ENCODE measurements around the gene MB.
A peak's percentile ranks its signal among the peaks of the same experiment; 100 is the strongest.

Gene MB

GRCh38 chr22:35610741-35611140, 6.4 kb downstream of the MB start:
- Histone ChIP-seq H3K4me1 (ENCODE audit: control insufficient read depth, insufficient read depth, low read length) (no peaks in the 10 kb centered on the region), H3K27ac (ENCODE audit: extremely low read depth, low read depth, low read length) (no peak overlapping the region), H3K9me3 (ENCODE audit: control insufficient read depth, insufficient read depth, low read depth, low read length) (no peaks in the 10 kb centered on the region), H3K36me3 (ENCODE audit: control insufficient read depth in 2 of 2, insufficient read depth in 1 of 2, low read length in 2 of 2) (no peaks in the 10 kb centered on the region), H3K4me3 (ENCODE audit: low read depth, low read length) (no peak overlapping the region)
- TF ChIP-seq ZNF184 (tag by site-specific recombination; IDR thresholded peaks at IDR 0.05): no peak
- TF ChIP-seq, protein P1, sequence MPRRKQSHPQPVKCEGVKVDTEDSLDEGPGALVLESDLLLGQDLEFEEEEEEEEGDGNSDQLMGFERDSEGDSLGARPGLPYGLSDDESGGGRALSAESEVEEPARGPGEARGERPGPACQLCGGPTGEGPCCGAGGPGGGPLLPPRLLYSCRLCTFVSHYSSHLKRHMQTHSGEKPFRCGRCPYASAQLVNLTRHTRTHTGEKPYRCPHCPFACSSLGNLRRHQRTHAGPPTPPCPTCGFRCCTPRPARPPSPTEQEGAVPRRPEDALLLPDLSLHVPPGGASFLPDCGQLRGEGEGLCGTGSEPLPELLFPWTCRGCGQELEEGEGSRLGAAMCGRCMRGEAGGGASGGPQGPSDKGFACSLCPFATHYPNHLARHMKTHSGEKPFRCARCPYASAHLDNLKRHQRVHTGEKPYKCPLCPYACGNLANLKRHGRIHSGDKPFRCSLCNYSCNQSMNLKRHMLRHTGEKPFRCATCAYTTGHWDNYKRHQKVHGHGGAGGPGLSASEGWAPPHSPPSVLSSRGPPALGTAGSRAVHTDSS (tag by site-specific recombination; IDR thresholded peaks at IDR 0.05): no peak
- CTCF ChIA-PET: no interaction called here
- POLR2A ChIA-PET: interaction anchor here (1.2 kb wide), 1 partner anchor 10 kb away, joined by 3 read pairs; no protein-coding TSS in a partner anchor

DNA sequence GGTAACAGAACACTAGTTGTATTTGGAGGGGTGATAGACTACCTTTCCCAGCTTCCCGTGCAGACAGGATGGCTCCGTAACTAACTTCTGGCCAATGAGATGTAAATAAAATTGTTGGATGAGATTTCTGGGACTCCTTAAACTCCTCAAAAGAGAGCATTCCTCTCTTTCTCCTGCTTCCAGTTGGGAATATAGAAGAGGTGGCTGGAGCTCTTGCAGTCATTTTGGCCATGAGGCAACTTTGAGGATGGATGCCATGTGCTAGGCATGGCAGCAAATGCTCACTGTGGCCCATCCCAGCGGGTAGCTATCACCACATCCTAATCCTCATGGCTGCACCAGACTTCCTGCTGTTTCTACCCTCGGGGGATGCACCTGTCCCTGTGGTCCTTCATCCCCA, 7.4 kb downstream of the MB start:
- Histone ChIP-seq H3K36me3 (ENCODE audit: control insufficient read depth in 2 of 2, insufficient read depth in 1 of 2, low read length in 2 of 2) (no peaks in the 10 kb centered on the region), H3K27ac (ENCODE audit: extremely low read depth, low read depth, low read length) (no peak overlapping the region), H3K4me1 (ENCODE audit: control insufficient read depth, insufficient read depth, low read length) (no peaks in the 10 kb centered on the region), H3K4me3 (ENCODE audit: low read depth, low read length) (no peak overlapping the region), H3K9me3 (ENCODE audit: control insufficient read depth, insufficient read depth, low read depth, low read length) (no peaks in the 10 kb centered on the region)
- TF ChIP-seq ZSCAN5A (tag by site-specific recombination; IDR thresholded peaks at IDR 0.05): peak; percentile 57; the same call in 1 of the 2 replicates
- no peak for TF ChIP-seq ZNF311 (tag by site-specific recombination; IDR thresholded peaks at IDR 0.05; ENCODE audit: borderline replicate concordance)
- ChIA-PET POLR2A (no interaction called here), CTCF (interaction anchor here (0.6 to 1.5 kb wide), 5 partner anchors 18 to 233 kb away, joined by 3 to 5 read pairs (median 4); no protein-coding TSS in a partner anchor)

DNA sequence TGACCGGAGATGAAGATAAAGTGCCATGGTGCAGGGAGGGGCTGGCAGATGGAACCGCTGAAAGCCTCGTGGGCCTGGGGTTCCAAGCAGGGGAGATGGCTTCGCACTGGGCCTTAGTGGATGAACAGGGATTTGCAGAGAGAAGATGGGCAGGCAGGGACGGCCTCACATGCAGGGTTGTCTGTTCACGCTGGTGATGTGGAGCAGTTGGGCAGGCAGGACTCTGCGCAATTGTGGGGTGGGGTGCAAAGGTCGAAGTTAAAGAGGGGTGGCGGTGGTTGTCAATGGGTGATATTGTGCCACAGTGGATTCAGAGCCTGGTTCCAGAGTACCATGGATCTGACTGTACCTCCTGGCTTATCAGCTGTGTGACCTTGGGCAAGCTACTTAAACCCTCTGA, 7.9 kb downstream of the MB start:
- Histone ChIP-seq H3K9me3 (ENCODE audit: control insufficient read depth, insufficient read depth, low read depth, low read length) (no peaks in the 10 kb centered on the region), H3K27ac (ENCODE audit: extremely low read depth, low read depth, low read length) (no peak overlapping the region), H3K4me1 (ENCODE audit: control insufficient read depth, insufficient read depth, low read length) (no peaks in the 10 kb centered on the region), H3K36me3 (ENCODE audit: control insufficient read depth in 2 of 2, insufficient read depth in 1 of 2, low read length in 2 of 2) (no peaks in the 10 kb centered on the region), H3K4me3 (ENCODE audit: low read depth, low read length) (no peak overlapping the region)
- POLR2A ChIA-PET: no interaction called here
- CTCF ChIA-PET: interaction anchor here (0.6 to 1.5 kb wide), 4 partner anchors 18 to 232 kb away, joined by 3 to 5 read pairs (median 4); no protein-coding TSS in a partner anchor
- TF ChIP-seq ZNF707 (tag by site-specific recombination; IDR thresholded peaks at IDR 0.05) (no peak), ZNF341 (tag by site-specific recombination; IDR thresholded peaks at IDR 0.05; ENCODE audit: low read depth) (no peak), ZNF157 (tag by site-specific recombination; IDR thresholded peaks at IDR 0.05) (no peak), PRDM6 (tag by site-specific recombination; IDR thresholded peaks at IDR 0.05) (no peak), ZNF221 (tag by site-specific recombination; IDR thresholded peaks at IDR 0.05; ENCODE audit: borderline replicate concordance) (no peak), ZNF843 (tag by site-specific recombination; IDR thresholded peaks at IDR 0.05) (no peak), ZNF16 (tag by site-specific recombination; IDR thresholded peaks at IDR 0.05; ENCODE audit: low read depth) (no peak), ZNF398 (tag by site-specific recombination; IDR thresholded peaks at IDR 0.05) (no peak), MEIS1 (CRISPR knock-in tag; IDR thresholded peaks at IDR 0.05; ENCODE audit: borderline replicate concordance) (no peak), ZNF518A (tag by site-specific recombination; conservative IDR thresholded peaks at IDR 0.05; ENCODE audit: low read depth) (no peak), ZNF2 (tag by site-specific recombination; IDR thresholded peaks at IDR 0.05) (no peak), HOXC10 (CRISPR knock-in tag; IDR thresholded peaks at IDR 0.05) (no peak)
- TF ChIP-seq, protein P2, sequence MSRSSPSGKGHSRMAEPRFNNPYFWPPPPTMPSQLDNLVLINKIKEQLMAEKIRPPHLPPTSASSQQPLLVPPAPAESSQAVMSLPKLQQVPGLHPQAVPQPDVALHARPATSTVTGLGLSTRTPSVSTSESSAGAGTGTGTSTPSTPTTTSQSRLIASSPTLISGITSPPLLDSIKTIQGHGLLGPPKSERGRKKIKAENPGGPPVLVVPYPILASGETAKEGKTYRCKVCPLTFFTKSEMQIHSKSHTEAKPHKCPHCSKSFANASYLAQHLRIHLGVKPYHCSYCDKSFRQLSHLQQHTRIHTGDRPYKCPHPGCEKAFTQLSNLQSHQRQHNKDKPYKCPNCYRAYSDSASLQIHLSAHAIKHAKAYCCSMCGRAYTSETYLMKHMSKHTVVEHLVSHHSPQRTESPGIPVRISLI (tag by site-specific recombination; IDR thresholded peaks at IDR 0.05): no peak

All from HEK293 (cell line).